Activated naive CD8-positive, alpha-beta T cell treated with anti-CD3 and anti-CD28 coated beads, Interleukin-2, amount 50 U/mL, for 24 hours (primary cell): ENCODE measurements around the gene MROH7.
"Not testable (repeated sequence)": the region's sequence is repeated elsewhere in the genome, so short reads cannot be mapped to it uniquely, and the experiment has no call there.

Experiments
- ATAC-seq: fragments of 150-1000 bp; cut with Tn5 transposase; one replicate; pipeline ENCODE4 v1.10.0; 2021
- DNase-seq: peaks from one replicate; pipeline ENCODE4 v3.0.0; 2021
- H3K27ac Mint-ChIP-seq: one replicate; pipeline ENCODE4 v1.8.0; 2021; ENCODE audit warnings: mild to moderate bottlenecking, mixed read lengths
- H3K27me3 Mint-ChIP-seq: one replicate; pipeline ENCODE4 v1.8.0; 2021; ENCODE audit warnings: mixed read lengths
- H3K36me3 Mint-ChIP-seq: one replicate; pipeline ENCODE4 v1.8.0; 2021; ENCODE audit warnings: low read depth, mixed read lengths
- H3K4me1 Mint-ChIP-seq: one replicate; pipeline ENCODE4 v1.8.0; 2021; ENCODE audit warnings: mixed read lengths
- H3K4me3 Mint-ChIP-seq: one replicate; pipeline ENCODE4 v1.8.0; 2021; ENCODE audit warnings: mild to moderate bottlenecking, moderate library complexity, mixed read lengths
- H3K9me3 Mint-ChIP-seq: one replicate; pipeline ENCODE4 v1.8.0; 2021; ENCODE audit warnings: mixed read lengths

MROH7 gene

DNA sequence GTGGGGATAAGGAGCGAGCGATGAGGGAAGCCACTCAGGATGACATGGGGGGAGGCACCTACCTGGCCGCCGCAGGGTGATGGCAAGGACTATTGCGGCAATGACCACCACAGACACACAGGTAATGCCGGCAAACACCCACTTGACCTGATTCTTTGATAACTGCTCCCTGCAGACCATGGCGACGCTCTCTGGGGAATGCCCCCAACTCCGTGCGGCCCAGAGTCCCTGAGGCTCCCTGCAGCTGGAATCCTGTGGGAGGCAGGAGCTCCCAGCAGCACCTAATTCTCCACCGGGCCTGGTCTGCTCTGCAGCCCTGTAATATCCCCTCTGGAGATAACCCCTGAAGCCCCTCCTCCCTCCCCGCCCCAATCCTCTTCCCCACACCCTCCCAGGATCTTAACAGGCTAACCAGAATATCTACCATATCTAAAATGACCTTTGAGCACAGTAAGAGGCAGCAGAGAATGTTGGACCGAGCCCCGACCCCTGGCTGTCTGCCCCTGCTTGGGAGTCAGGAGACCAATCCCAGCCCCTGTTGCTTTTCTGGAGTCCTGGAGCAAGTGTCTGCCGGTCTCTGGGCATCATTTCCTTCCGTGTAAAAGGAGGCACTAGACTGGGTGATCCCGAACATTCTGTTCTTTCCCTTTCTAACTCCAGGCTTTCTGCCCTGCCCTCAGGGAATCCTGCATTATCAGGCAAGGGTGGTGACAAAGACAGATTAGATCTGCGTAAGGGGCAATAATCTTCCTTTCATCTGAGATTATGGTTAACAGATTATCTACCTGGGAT is 18.2 kb upstream of the MROH7 start, which contains the start of gene FAM151A:
TSS of gene FAM151A (minus strand) at position 310 of the 792 bp plus-strand sequence. CDS start at position 180, 130 bp downstream.
- ATAC-seq (no peak), DNase-seq (no peak)
- Mint-ChIP-seq H3K27me3 (no peaks in the 10 kb centered on the region), H3K36me3 (no peaks in the 10 kb centered on the region), H3K4me1 (no peaks in the 10 kb centered on the region), H3K9me3 (no peaks in the 10 kb centered on the region), H3K4me3 (no peak within 1 kb of the TSS), H3K27ac (no peak within 1 kb of the TSS)

DNA sequence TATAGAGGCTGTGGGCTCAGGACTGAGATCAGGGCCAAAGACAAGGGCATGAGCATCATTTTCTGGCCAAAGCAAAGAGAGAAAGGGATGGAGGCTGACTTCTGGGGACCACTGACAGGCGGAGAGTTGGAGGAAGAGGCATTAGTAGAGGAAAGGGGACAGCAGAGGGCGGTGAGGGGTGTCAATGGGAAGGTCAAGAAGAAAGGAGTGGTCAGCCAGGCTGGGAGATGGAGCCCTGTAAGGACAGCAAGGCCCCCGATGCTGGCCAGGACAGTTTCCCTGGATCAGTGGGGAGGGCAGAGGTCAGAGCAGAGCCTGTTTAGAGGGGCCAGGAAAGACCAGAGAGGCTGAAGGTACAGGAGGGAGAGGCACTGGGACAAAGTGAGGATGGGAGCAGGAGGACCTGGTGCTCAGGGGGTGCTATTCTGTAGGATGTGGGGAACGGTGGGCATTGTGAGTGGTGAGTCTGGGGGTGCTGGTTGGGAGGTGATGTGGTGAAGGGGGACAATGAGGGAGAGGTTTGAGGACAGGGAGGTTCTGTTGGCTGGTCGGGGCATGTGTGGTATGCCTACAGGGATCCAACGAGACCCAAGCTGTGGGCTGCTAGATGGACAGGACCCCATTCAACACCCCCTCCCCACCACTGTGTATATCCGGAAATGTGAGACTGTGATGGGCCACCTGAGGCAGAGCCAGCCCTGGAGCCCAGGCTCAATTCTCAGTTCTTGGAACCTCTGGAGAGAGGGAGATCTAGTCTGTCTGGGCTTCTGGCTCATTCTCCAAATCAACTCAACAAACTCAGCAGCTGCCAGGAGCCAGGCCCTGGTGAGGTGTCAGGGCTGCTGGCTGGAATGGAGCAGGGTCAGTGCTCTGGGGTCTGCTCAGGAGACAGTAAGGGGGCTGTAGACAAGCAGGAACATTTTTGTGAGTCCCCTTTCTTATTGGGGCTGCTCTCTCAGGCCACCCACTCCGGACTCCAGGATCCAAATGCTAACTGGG is 16.8 kb upstream of the MROH7 start:
- Mint-ChIP-seq H3K4me3 (no peak overlapping the region), H3K4me1 (no peaks in the 10 kb centered on the region), H3K27ac (no peak overlapping the region), H3K36me3 (no peaks in the 10 kb centered on the region), H3K9me3 (no peaks in the 10 kb centered on the region), H3K27me3 (no peaks in the 10 kb centered on the region)
- DNase-seq (no peak), ATAC-seq (no peak)

DNA sequence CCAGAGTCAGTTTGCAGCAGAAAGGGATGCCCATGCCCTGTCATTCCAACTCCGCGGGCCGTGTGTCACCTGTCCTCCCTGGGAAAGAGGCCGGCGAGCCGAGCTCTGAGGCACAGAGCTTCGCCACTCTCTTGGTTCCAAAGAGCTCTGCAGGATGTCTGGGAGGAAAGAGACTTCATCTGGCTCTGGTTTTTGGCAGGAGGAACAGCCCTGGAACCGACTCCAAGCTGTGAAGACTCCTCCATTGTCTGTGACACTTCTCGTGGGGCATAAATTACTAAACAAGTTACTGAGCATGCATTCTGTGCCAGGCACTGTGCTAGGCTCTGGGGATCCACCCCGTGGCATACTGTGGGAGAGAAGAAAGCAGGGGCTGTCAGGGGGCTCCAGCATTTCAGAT is 14.4 kb upstream of the MROH7 start:
- Mint-ChIP-seq H3K9me3 (no peaks in the 10 kb centered on the region), H3K27me3 (peaks cover 1% of the 10 kb centered on the region), H3K27ac (no peak overlapping the region), H3K4me3 (no peak overlapping the region), H3K36me3 (no peaks in the 10 kb centered on the region), H3K4me1 (no peaks in the 10 kb centered on the region)
- ATAC-seq: no peak
- no peak for DNase-seq

DNA sequence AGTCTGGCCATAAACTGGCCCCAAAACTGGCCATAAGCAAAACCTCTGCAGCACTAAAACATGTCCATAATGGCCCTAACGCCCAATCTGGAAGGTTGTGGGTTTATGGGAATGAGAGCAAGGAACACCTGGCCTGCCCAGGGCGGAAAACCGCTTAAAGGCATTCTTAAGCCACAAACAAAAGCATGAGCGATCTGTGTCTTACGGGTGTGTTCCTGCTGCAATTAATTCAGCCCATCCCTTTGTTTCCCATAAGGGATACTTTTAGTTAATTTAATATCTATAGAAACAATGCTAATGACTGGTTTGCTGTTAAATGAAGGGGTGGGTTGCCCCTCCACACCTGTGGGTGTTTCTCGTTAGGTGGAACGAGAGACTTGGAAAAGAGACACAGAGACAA is 5.8 kb upstream of the MROH7 start:
- peaks cover 12% of the 10 kb centered on the region for H3K27me3 Mint-ChIP-seq
- DNase-seq, ATAC-seq, H3K4me3 Mint-ChIP-seq, H3K9me3 Mint-ChIP-seq, H3K27ac Mint-ChIP-seq, H3K36me3 Mint-ChIP-seq, H3K4me1 Mint-ChIP-seq: not testable (repeated sequence)

DNA sequence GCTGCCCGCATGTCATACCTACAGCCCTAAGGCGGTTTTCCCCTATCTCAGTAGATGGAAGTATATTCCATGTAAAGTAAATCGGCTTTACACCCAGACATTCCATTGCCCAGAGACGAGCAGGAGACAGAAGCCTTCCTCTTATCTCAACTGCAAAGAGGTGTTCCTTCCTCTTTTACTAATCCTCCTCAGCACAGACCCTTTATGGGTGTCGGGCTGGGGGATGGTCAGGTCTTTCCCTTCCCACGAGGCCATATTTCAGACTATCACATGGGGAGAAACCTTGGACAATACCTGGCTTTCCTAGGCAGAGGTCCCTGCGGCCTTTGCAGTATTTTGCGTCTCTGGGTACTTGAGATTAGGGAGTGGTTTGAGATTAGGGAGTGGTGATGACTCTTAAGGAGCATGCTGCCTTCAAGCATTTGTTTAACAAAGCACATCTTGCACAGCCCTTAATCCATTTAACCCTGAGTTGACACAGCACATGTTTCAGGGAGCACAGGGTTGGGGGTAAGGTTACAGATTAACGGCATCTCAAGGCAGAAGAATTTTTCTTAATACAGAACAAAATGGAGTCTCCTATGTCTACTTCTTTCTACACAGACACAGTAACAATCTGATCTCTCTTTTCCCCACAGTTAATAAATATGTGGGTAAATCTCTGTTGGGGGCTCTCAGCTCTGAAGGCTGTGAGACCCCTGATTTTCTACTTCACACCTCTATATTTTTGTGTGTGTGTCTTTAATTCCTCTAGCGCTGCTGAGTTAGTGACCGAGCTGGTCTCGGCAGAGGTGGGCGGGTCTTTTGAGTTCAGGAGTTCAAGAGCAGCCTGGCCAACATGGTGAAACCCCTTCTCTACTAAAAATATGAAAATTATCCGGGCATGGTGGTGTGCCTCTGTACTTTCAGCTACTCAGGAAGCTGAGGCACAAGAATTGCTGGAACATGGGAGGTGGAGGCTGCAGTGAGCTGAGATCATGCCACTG is 4.8 kb upstream of the MROH7 start:
- H3K27me3 Mint-ChIP-seq: peaks cover 12% of the 10 kb centered on the region
- not testable (repeated sequence) for H3K36me3 Mint-ChIP-seq, H3K9me3 Mint-ChIP-seq, DNase-seq, H3K27ac Mint-ChIP-seq, ATAC-seq, H3K4me3 Mint-ChIP-seq, H3K4me1 Mint-ChIP-seq

DNA sequence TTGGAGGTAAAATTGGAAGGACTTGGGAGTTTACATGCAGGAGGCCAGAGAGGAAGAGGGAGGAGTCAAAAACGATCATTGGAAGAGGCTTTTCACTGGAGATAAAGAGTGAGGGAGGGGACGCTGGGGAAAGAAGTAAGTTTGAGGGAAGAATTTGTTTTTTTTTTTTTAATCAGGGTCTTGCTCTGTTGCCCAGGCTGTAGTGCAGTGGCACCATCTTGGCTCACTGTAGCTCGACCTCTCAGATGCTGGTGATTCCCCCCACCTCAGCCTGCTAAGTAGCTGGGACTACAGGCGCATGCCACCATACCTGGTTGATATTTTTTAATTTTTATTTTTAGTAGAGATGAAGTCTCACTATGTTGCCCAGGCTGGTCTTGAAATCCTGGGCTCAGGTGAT is 1.2 kb upstream of the MROH7 start:
- Mint-ChIP-seq H3K4me3 (no peak overlapping the region), H3K36me3 (no peaks in the 10 kb centered on the region), H3K9me3 (peaks cover 12% of the 10 kb centered on the region), H3K27me3 (peaks cover 5% of the 10 kb centered on the region), H3K27ac (no peak overlapping the region), H3K4me1 (no peaks in the 10 kb centered on the region)
- DNase-seq: no peak
- ATAC-seq: no peak

DNA sequence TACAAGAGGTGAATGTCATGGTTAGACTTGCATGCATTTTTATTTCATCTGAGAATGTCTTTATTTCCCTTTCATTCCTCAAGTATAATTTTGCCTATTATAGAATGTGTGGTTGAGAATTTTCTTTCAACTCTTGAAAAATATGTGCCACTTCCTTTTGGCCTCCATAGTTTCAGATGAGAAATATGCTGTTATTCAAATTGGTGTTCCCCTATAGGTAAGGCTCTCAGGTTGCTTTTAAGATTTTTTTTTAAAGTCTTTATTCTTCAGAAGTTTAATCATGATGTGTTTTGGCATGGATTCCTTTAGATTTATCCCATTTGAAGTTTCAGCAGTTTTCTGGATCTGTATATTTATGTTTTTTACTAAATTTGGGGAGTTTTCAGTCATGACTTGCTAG is 2.1 kb downstream of the MROH7 start:
- Mint-ChIP-seq H3K4me3 (no peak overlapping the region), H3K27ac (no peak overlapping the region), H3K36me3 (no peaks in the 10 kb centered on the region), H3K4me1 (no peaks in the 10 kb centered on the region), H3K27me3 (peaks cover 2% of the 10 kb centered on the region), H3K9me3 (peaks cover 12% of the 10 kb centered on the region)
- ATAC-seq (no peak), DNase-seq (no peak)

DNA sequence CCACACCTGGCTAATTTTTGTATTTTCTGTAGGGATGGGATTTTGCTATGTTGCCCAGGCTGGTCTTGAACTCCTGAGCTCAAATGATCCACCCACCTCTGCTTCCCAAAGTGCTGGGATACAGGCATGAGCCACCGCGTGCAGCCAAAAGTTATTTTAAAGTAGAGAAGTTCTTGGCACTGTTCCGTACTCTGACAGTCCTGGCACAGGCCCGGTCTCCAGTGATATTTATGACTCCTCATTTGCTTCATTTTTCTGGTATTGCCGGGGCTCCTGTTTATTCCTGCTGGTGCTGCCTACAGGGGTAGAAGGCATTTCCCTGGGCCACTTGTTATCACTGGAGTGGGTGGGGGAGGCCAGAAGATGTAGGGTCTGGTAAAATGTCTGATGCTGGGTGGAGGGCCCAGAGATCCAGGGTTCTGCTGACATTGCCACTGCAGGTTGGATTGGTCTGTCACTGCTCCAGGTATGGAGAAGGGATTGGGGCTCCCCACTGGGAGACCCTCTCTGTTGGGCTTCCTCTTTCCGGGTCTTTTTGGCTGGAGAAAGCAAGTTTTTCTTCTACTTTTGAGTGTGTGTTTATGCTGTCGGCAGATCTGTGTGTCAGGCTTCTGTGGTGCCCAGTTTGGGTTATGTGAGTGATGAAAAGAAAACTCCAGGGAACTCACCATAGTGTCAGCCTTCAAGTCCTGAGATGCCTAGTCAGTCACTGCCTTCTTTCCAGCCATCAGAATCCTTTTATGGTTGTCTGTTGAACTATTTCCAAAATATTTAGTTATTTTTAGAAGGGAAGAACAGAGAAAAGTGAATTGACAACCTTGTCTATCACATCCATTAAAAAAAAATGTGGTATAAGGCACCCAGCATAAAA is 4.5 kb downstream of the MROH7 start:
- DNase-seq (no peak), ATAC-seq (no peak)
- Mint-ChIP-seq H3K4me3 (no peak overlapping the region), H3K9me3 (peaks cover 12% of the 10 kb centered on the region), H3K27me3 (peaks cover 6% of the 10 kb centered on the region), H3K4me1 (no peaks in the 10 kb centered on the region), H3K36me3 (no peaks in the 10 kb centered on the region), H3K27ac (no peak overlapping the region)

DNA sequence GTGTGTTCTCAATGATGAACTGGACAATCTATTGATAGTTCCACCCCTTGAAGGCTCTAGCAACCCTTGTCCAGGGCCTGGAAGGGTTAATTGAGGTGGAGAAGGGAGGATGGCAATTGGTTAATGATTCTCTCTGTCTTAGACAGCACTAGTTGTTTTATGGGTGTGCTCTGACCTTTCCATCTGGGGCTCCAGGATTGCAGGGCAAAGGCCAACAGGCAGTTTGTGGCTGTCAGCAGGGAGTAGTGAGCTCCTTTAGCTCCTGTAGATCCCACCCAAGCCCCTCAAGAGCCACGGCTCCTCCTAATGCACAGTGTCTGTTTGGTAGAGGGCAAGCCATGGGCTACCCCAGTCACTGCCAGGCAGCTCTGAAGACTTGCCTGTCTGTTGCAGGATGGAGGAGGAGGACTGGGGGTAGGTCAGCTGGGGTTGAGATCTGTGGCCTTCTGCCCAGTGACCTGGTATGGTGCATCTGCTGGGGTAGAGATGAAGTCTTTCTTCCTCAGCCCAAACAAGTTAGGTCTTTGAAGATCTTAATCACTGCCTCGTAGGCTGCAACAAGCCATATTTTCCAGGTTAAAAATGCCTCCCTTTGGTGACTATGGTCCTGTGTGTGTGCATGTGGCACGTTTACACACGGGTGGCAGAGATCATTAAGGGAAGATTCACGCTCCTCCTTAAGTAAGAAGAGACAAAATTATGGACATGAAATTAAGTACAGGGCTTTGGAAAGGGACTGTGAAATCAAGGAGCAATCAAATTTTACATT is 7.7 kb downstream of the MROH7 start:
- peaks cover 7% of the 10 kb centered on the region for H3K27me3 Mint-ChIP-seq
- H3K9me3 Mint-ChIP-seq: no peaks in the 10 kb centered on the region
- no peak overlapping the region for H3K4me3 Mint-ChIP-seq
- DNase-seq (no peak), ATAC-seq (no peak)
- no peaks in the 10 kb centered on the region for H3K36me3 Mint-ChIP-seq
- H3K4me1 Mint-ChIP-seq: no peaks in the 10 kb centered on the region
- H3K27ac Mint-ChIP-seq: no peak overlapping the region

DNA sequence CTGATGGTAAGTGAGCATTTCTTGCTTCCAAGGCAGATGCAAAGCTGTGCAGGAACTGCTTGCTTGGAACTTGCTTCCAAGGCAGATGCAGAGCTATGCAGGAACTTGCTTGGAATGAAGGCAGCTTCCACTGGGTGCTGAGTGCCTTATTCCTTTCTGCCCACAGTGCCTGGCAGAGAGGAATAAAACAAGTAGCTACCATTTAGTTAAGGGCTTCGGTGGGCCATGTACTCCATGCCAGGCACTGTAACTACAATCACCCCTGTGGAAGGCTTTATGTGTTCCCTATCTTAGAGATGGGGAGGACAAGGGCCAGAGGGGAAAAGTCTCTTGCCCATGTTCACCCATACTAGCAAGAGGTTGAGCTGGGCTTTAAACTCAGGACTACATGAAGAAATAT is 8.3 kb downstream of the MROH7 start:
- H3K4me3 Mint-ChIP-seq: no peak overlapping the region

DNA sequence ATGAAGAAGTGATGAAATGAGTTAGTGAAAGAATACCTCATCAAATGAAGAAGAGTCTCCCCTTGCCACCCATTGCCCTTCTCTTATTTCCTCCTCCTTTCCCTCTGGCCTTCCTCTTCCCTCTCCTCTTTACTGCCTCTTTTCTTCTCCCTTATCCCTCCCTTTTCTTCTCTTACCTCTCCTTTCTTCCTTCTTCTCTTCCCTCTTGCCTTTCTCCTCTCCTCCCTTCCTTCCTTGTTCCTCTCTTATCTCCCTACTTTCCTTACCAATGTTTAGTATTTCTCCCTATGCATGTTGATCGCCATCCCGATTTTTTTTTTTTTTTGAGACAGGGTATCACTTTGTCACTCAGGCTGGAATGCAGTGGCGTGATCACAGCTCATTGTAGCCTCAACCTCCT is 8.8 kb downstream of the MROH7 start:
- Mint-ChIP-seq H3K9me3 (no peaks in the 10 kb centered on the region), H3K4me3 (no peak overlapping the region), H3K36me3 (no peaks in the 10 kb centered on the region), H3K27me3 (peaks cover 7% of the 10 kb centered on the region), H3K27ac (no peak overlapping the region), H3K4me1 (no peaks in the 10 kb centered on the region)
- ATAC-seq (no peak), DNase-seq (no peak)

More for the DNA sequence above, 8.3 kb downstream of the MROH7 start:
- peaks cover 7% of the 10 kb centered on the region for H3K27me3 Mint-ChIP-seq
- H3K9me3 Mint-ChIP-seq: no peaks in the 10 kb centered on the region
- ATAC-seq (no peak), DNase-seq (no peak)
- H3K36me3 Mint-ChIP-seq: no peaks in the 10 kb centered on the region
- no peak overlapping the region for H3K27ac Mint-ChIP-seq
- H3K4me1 Mint-ChIP-seq: no peaks in the 10 kb centered on the region

DNA sequence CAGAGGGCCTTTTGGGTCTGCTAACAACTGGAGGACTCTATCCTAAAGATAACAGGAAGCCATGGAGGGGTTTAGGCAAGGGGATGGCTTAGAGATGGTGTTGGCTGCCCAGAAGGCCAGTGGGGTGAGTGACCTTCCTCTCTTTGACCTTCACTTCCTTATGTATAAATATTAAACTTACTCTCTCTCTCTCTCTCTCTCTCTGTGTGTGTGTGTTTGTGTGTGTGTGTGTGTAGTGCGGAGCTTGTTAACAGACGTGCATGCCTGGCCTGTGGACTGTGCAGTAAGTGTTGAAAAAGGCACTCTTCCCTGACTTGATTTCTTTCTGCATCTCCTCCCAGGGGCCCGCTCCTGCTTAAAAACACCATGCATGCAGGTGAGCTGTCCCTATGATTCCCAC is 10.0 kb downstream of the MROH7 start:
- Mint-ChIP-seq H3K27me3 (peaks cover 7% of the 10 kb centered on the region), H3K27ac (no peak overlapping the region), H3K4me3 (no peak overlapping the region), H3K36me3 (no peaks in the 10 kb centered on the region), H3K9me3 (no peaks in the 10 kb centered on the region), H3K4me1 (no peaks in the 10 kb centered on the region)
- no peak for ATAC-seq
- DNase-seq: no peak

DNA sequence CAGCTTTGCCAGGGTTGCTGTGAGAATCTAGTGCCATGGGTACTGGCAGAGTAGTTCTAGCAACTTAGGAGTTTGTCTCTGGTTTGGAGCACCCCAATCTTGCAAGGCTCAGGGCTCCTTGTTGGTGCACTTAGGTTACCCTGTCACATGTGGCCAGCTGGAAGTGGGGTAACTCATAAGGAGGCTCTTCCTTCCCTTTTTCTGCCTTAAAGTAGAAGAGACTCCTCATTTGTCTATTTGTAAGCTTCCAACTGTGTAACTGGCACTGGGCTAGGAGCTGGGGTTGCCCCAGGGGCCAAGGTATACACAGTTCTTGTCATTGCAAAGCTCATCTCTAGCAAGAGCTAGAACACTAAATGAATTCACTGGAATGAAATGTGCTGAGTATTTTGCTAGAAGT is 10.6 kb downstream of the MROH7 start:
- Mint-ChIP-seq H3K27me3 (peaks cover 7% of the 10 kb centered on the region), H3K36me3 (no peaks in the 10 kb centered on the region), H3K4me3 (no peak overlapping the region), H3K9me3 (no peaks in the 10 kb centered on the region), H3K27ac (no peak overlapping the region), H3K4me1 (no peaks in the 10 kb centered on the region)
- ATAC-seq (no peak), DNase-seq (no peak)
